ENCODE measurements around the gene STX18. TPM values are rescaled to one million over a fixed set of nuclear protein-coding genes. Genes with fewer than 3 reads are reported as not detected.

The STX18 gene
- total RNA-seq, 1 experiment from 2014 or later = 18.5 TPM

DNA sequence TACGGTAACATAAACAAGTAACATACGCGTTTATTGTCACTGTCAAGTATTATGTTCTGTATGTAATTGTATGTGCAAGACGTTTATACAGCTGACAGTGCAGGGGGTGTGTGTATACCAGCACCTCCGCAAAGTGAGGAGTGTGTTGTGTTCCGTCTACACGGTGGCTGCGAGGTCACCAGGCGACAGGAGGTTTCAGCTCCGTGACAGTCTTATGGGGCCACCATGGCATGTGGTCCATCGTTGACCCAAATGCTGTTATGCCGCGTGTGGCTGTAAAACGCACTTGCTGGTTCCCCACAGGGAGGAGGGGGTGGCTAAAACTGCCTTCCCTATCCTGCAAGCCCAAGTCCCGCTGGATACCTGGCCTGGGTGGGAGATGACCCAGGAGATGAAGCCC, 129.9 kb downstream of the STX18 start (continued):
- no peak for TF ChIP-seq ATF3 (IDR thresholded peaks at IDR 0.05)
- no peak for TF ChIP-seq POLR2A (IDR thresholded peaks at IDR 0.05; ENCODE audit: borderline replicate concordance, extremely low read depth, insufficient read depth, insufficient read length)

DNA sequence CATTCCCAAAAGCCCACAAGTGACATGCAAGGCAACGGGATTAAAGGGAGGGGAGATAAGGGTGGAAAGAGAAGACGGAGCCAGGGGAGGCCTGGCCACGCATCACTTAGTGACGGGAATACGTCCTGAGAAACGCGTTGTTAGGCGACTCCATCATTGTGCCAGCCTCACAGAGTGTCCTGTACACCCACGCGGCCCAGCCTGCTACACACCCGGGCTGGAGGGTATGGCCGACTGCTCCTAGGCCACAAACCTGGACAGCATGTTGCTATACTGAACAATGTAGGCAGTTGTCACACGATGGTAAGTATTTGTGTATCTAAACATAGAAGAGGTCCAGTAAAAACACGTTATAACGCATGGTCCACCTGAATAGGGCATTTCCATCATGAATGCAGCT, 131.6 kb downstream of the STX18 start:
- BruUV-seq (replicated peaks) = no TSS peak
- Histone ChIP-seq H2AFZ (ENCODE audit: low read depth, low read length, poor library complexity, severe bottlenecking) (no peak overlapping the region), H3K9me2 (ENCODE audit: insufficient read depth) (no peaks in the 10 kb centered on the region), H3K4me1 (ENCODE audit: control insufficient read depth in 1 of 2, insufficient read depth in 2 of 2, low read length in 2 of 2) (peaks cover 11 to 14% of the 10 kb centered on the region in 2 experiments), H3K79me2 (ENCODE audit: insufficient read depth, low read length) (no peaks in the 10 kb centered on the region), H3K27me3 (ENCODE audit: insufficient read depth, low read length) (no peaks in the 10 kb centered on the region), H3K4me3 (replicated peaks in 1 of 2; ENCODE audit: low read depth in 1 of 2, low read length in 2 of 2) (no peak overlapping the region), H3K27ac (ENCODE audit: low read depth, low read length) (no peak overlapping the region), H3K9me3 (ENCODE audit: control insufficient read depth in 1 of 2, insufficient read depth in 1 of 2, low read depth in 1 of 2, low read length in 2 of 2) (no peaks in the 10 kb centered on the region), H3K4me2 (ENCODE audit: low read length) (no peak overlapping the region), H3K9ac (ENCODE audit: low read length) (no peak overlapping the region), H3K36me3 (ENCODE audit: control insufficient read depth in 1 of 2, insufficient read depth in 2 of 2, low read length in 2 of 2) (no peaks in the 10 kb centered on the region), H4K20me1 (ENCODE audit: insufficient read depth) (no peaks in the 10 kb centered on the region)
- CTCF ChIA-PET = no interaction called here
- POLR2A ChIA-PET = no interaction called here
- RAD21 ChIA-PET (ENCODE audit: low non-redundant PET in 1 of 2, low total read pairs in 2 of 2, uncharacterized antibody in 2 of 2, unreplicated experiment in 2 of 2) = no interaction called here
- ATAC-seq (no peak), DNase-seq (ENCODE audit: low read depth, low spot score) (no peak)
- intact Hi-C loops (cut with micrococcal nuclease) = no loop called here
- no peak for TF ChIP-seq EGR1 (IDR thresholded peaks at IDR 0.05; ENCODE audit: low read depth)
- no peak for TF ChIP-seq ATF3 (IDR thresholded peaks at IDR 0.05)
- no peak for TF ChIP-seq ELF1 (IDR thresholded peaks at IDR 0.05; ENCODE audit: borderline replicate concordance, low read depth)
- no peak for TF ChIP-seq JUND (IDR thresholded peaks at IDR 0.05)
- no peak for TF ChIP-seq ZNF274 (IDR thresholded peaks at IDR 0.05; ENCODE audit: low read depth, low read length)
- no peak for TF ChIP-seq FOSL1 (IDR thresholded peaks at IDR 0.05; ENCODE audit: low read depth)
- no peak for TF ChIP-seq CBX3 (IDR thresholded peaks at IDR 0.05; ENCODE audit: low read depth)
- no peak for TF ChIP-seq SRF (IDR thresholded peaks at IDR 0.05; ENCODE audit: low read depth)
- TF ChIP-seq POLR2A (IDR thresholded peaks at IDR 0.05; ENCODE audit: borderline replicate concordance, extremely low read depth, insufficient read depth, insufficient read length) = no peak
- no peak for TF ChIP-seq SP1 (IDR thresholded peaks at IDR 0.05; ENCODE audit: low read depth)
- no peak for TF ChIP-seq YY1 (IDR thresholded peaks at IDR 0.05; ENCODE audit: extremely low read depth, insufficient replicate concordance, low read depth, low read length)
- no peak for TF ChIP-seq SIN3A (IDR thresholded peaks at IDR 0.05; ENCODE audit: low read depth)
- TF ChIP-seq CEBPB (IDR thresholded peaks at IDR 0.05; ENCODE audit: low read depth) = no peak
- TF ChIP-seq POLR2AphosphoS5 (IDR thresholded peaks at IDR 0.05; ENCODE audit: low read depth, low read length) = no peak
- TF ChIP-seq ZBTB33 (IDR thresholded peaks at IDR 0.05; ENCODE audit: extremely low read depth, insufficient replicate concordance, low read length) = no peak
- no peak for TF ChIP-seq EZH2 (IDR thresholded peaks at IDR 0.05)
- TF ChIP-seq RAD21 (IDR thresholded peaks at IDR 0.05; ENCODE audit: low read depth) = no peak
- TF ChIP-seq CTCF (IDR thresholded peaks at IDR 0.05 in 2 of 3, conservative IDR thresholded peaks at IDR 0.05 in 1 of 3; ENCODE audit: borderline replicate concordance in 1 of 3, insufficient read depth in 1 of 3, low read depth in 2 of 3, low read length in 2 of 3) = no peak
- TF ChIP-seq TCF7L2 (IDR thresholded peaks at IDR 0.05; ENCODE audit: borderline replicate concordance, extremely low read depth, insufficient read depth, insufficient read length) = no peak
